ENCODE measurements around the gene POMGNT2. TPM values are rescaled to one million over a fixed set of nuclear protein-coding genes. Genes with fewer than 3 reads are reported as not detected.

POMGNT2 gene
- total and polyA plus RNA-seq, 3 donors from 2014 or later = 33.2 to 45.7 (median 38.6) TPM

GRCh38 chr3:43080726-43081568 is 24.9 kb downstream of the POMGNT2 start:
- Histone ChIP-seq H3K4me1 (peaks cover 2% of the 10 kb centered on the region), H3K4me3 (no peak overlapping the region), H3K36me3 (ENCODE audit: low read depth, missing control alignments) (no peaks in the 10 kb centered on the region), H3K27ac (no peak overlapping the region), H3K9me3 (no peaks in the 10 kb centered on the region), H3K27me3 (no peaks in the 10 kb centered on the region)
- DNase-seq = no peak
- intact Hi-C loops (cut with DNase I; ENCODE audit: low total_unique reads) = no loop called here
- 93 to 96% methylated on average over 37 to 40 of the region's 40 CpGs for WGBS, 2 donors
- TF ChIP-seq POLR2A (IDR thresholded peaks at IDR 0.05) = no peak

- Histone ChIP-seq H3K4me1 (peaks cover 5% of the 10 kb centered on the region), H3K9me3 (no peaks in the 10 kb centered on the region), H3K27me3 (no peaks in the 10 kb centered on the region), H3K36me3 (ENCODE audit: low read depth, missing control alignments) (no peaks in the 10 kb centered on the region), H3K4me3 (no peak overlapping the region), H3K27ac (no peak overlapping the region)
- intact Hi-C loops (cut with DNase I; ENCODE audit: low total_unique reads) = no loop called here
- no peak for DNase-seq
- no peak for TF ChIP-seq POLR2A (IDR thresholded peaks at IDR 0.05)
- 94 to 98% methylated on average over 24 to 31 of the region's 31 CpGs for WGBS, 2 donors
These were observed 26.1 kb downstream of the POMGNT2 start for GRCh38 chr3:43079536-43080332.

GRCh38 chr3:43077707-43078106 is 28.2 kb downstream of the POMGNT2 start:
- H3K9me3 ChIP-seq = no peaks in the 10 kb centered on the region
- peaks cover 5% of the 10 kb centered on the region for H3K4me1 ChIP-seq
- intact Hi-C loops (cut with DNase I; ENCODE audit: low total_unique reads) = no loop called here
- no peaks in the 10 kb centered on the region for H3K27me3 ChIP-seq
- no peak for DNase-seq
- TF ChIP-seq CTCF (IDR thresholded peaks at IDR 0.05) (no peak), POLR2A (IDR thresholded peaks at IDR 0.05) (no peak)
- no peaks in the 10 kb centered on the region for H3K36me3 ChIP-seq (ENCODE audit: low read depth, missing control alignments)
- no peak overlapping the region for H3K27ac ChIP-seq
- no peak overlapping the region for H3K4me3 ChIP-seq

GRCh38 chr3:43077261-43077660 is 28.6 kb downstream of the POMGNT2 start:
- peak overlapping the region in 1 of 2 donors; percentile 2 for H3K27ac ChIP-seq
- intact Hi-C loops (cut with DNase I; ENCODE audit: low total_unique reads) = no loop called here
- no peaks in the 10 kb centered on the region for H3K9me3 ChIP-seq
- peaks cover 5% of the 10 kb centered on the region for H3K4me1 ChIP-seq
- no peak for DNase-seq
- no peak for TF ChIP-seq CTCF (IDR thresholded peaks at IDR 0.05)
- no peak for TF ChIP-seq POLR2A (IDR thresholded peaks at IDR 0.05)
- WGBS, 2 donors = 92 to 95% methylated on average over 6 of the region's 6 CpGs
- no peaks in the 10 kb centered on the region for H3K27me3 ChIP-seq
- no peak overlapping the region for H3K4me3 ChIP-seq
- no peaks in the 10 kb centered on the region for H3K36me3 ChIP-seq (ENCODE audit: low read depth, missing control alignments)

GRCh38 chr3:43076857-43077256 is 29.0 kb downstream of the POMGNT2 start:
- peak overlapping the region in 1 of 2 donors; percentile 2 for H3K27ac ChIP-seq
- H3K36me3 ChIP-seq (ENCODE audit: low read depth, missing control alignments) = no peaks in the 10 kb centered on the region
- H3K9me3 ChIP-seq = no peaks in the 10 kb centered on the region
- intact Hi-C loops (cut with DNase I; ENCODE audit: low total_unique reads) = no loop called here
- H3K27me3 ChIP-seq = no peaks in the 10 kb centered on the region
- peaks cover 5% of the 10 kb centered on the region for H3K4me1 ChIP-seq
- 57 to 69% methylated on average over 4 of the region's 4 CpGs for WGBS, 2 donors
- DNase-seq = peak; percentile 56
- H3K4me3 ChIP-seq = no peak overlapping the region
- TF ChIP-seq POLR2A (IDR thresholded peaks at IDR 0.05) (no peak), CTCF (IDR thresholded peaks at IDR 0.05) (no peak)

Data from testis (tissue), 3 donors.